Measurements from ENCODE around the gene ZNF280D.
"Not testable (repeated sequence)": the region's sequence is repeated elsewhere in the genome, so short reads cannot be mapped to it uniquely, and the experiment has no call there.

Gene ZNF280D, protein sequence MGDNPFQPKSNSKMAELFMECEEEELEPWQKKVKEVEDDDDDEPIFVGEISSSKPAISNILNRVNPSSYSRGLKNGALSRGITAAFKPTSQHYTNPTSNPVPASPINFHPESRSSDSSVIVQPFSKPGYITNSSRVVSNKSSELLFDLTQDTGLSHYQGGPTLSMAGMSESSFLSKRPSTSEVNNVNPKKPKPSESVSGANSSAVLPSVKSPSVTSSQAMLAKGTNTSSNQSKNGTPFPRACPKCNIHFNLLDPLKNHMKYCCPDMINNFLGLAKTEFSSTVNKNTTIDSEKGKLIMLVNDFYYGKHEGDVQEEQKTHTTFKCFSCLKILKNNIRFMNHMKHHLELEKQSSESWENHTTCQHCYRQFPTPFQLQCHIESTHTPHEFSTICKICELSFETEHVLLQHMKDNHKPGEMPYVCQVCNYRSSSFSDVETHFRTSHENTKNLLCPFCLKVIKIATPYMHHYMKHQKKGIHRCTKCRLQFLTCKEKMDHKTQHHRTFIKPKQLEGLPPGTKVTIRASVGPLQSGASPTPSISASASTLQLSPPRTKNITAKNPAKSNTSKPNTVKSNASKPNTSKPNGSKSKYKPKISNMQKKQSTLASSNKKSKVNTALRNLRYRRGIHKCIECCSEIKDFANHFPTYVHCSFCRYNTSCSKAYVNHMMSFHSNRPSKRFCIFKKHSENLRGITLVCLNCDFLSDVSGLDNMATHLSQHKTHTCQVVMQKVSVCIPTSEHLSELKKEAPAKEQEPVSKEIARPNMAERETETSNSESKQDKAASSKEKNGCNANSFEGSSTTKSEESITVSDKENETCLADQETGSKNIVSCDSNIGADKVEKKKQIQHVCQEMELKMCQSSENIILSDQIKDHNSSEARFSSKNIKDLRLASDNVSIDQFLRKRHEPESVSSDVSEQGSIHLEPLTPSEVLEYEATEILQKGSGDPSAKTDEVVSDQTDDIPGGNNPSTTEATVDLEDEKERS

DNA sequence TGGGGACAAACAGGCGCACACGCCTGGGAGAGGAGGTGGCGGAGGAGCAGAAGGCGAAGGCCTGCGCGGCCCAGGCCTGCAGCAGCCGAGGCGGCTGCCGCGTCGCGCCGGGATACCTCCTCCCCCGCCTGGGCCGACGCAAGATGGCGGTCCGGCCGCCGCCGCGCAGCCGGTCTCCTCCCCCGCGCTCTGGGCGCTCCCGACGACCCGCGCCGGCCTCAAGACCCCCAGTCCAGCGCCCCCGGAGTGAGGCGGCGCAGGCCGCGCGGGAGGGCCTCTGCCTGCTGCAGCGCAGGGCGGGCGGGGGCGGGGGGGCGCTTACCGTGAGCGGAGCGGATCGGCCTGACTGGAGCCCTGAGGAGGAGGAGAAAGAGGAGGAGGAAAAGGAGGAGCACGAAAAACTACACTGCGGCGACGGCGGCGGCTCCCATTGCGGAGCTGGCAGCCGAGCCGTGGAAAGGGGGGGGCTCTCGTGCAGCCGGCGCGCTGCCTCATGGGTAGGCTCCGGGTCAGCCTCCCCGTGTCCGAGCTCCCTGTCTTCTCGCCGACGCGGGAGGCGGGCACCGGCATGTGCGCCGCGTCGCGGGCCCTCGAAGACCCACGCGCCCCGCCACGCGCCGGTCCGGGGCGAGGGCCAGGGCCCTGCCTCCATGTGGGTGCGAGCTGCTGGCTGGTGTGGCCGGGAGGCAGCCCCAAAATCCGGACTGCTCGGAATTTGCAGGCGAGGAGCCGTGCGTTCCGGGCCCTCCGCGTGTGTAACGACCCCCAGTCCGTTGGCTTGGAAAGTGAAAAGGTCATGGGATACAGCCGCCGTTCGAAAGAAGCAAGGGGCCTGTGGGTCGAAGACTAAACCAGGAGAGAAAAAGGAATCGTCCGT is at the start of gene ZNF280D:
Gene ZNF280D, minus strand, starts transcription at position 374 of the 877 bp plus-strand sequence. CDS start 26,400 bp downstream, outside the sequence.
- peak; percentile 11 for DNase-seq

DNA sequence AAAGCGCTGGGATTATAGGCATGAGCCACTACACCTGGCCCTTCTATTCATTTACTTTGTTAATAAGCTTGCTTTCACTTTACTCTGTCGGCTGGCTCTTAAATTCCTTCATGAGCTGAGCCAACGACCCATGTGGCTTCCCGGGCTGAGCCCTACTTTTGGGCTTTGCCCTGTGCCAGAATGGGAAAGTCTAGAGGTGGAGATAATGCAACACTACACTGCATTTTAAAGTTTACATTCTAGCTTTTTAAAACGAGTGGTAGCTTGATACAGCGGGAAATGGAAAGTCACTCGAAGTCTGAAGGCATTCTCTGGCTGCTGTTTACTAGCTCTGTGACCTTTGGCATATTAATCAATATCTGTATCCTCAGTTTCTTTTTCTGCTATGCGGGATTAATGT is 49.0 kb upstream of the ZNF280D start:
- no peak for DNase-seq

DNA sequence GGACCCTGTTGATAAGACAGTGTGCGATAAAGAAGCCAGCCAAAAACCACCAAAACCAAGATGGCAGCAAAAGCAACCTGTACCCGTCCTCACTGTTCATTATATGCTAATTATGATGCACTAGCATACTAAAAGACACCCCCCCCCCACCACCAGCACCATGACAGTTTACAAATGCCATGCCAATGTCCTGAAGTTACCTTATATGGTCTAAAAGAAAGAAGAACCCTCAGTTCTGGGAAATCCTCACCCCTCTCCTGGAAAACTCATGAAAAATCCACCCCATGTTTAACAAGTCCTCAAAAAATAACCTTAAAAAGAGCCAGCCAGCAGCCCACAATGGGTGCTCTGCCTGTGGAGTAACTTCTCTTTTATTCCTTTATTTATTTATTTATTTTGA is 48.4 kb upstream of the ZNF280D start:
- no peak for DNase-seq

DNA sequence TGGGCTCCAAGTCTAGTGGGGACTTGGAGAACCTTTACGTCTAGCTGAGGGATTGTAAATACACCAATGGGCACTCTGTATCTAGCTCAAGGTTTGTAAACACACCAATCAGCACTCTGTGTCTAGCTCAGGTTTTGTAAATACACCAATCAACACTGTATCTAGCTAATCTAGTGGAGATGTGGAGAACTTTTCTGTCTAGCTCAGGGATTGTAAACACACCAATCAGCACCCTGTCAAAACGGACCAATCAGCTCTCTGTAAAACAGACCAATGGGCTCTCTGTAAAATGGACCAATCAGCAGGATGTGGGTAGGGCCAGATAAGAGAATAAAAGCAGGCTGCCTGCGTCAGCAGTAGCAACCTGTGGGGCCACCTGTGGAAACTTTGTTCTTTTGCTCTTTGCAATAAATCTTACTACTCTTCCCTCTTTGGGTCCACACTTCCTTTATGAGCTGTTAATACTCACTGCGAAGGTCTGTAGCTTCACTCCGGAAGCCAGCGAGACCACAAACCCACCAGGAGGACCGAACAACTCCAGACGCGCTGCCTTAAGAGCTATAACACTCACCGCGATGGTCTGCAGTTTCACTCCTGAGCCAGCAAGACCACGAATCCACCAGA is 46.9 kb upstream of the ZNF280D start:
- not testable (repeated sequence) for DNase-seq

DNA sequence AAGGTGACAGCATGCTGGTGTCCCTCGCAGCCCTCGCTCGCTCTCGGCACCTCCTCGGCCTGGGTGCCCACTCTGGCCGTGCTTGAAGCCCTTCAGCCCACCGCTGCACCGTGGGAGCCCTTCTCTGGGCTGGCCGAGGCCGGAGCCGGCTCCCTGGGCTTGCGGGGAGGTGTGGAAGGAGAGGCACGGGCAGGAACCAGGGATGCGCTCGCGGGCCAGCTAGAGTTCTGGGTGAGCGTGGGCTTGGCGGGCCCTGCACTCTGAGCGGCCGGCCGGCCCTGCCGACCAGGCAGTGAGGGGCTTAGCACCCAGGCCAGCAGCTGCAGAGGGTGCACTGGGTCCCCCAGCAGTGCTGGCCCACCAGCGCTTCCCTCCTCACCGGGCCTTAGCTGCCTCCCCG is 46.1 kb upstream of the ZNF280D start:
- DNase-seq: not testable (repeated sequence)

DNA sequence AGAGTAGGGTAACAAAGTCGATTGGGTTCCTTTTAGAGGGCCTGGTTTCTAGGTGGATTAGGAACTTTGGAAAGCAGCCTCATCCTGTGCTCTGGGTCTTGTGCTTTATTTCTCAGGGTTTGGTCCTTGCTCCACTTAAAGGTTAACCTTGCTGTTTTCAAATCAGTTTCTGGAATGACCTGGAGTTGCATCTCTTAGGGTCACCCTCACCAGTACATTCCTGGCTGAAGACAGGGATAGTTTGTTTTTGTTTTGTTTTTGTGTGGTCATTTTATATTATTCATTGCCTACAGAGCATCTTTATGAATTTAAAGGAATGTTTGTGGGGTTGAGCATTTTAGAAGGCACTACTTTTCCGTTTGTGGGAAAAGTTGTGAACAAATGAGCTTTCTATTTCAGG is 45.5 kb upstream of the ZNF280D start:
- no peak for DNase-seq

DNA sequence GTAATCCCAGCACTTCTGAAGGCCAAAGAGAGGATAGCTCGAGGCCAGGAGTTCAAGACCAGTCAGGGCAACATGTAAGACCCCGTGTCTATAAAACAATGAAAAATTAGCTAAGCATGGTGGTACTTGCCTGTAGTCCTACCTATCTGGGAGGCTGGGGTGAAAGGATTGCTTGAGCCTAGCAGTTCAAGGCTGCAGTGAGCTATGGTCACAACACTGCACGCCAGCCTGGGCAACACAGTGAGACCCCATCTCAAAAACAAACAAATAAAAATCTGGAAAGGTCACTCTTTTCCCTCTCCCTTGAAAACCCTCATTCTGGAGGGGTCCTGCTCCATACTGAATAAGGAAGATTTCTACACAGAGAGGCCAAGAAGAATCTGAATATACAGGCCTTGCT is 43.5 kb upstream of the ZNF280D start:
- DNase-seq: no peak

DNA sequence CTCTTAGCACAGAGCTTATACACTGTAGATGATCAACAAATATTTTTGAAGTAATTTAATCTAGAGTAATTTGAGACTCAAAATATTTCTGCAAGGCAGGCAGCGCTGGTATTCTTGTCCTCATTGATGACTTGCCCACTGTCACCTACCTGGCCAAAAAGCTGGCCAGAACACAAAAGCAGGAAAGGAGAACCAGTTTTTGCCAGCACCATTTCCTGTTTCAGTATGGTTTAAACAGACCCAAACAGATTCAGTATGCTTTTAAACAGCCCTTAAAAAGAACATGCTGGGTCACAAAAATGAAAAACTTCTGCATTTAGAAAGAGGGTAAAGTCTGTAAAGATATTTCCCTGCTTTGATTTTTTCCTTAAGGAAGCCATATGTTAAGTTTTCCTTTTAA is 42.3 kb upstream of the ZNF280D start:
- no peak for DNase-seq

DNA sequence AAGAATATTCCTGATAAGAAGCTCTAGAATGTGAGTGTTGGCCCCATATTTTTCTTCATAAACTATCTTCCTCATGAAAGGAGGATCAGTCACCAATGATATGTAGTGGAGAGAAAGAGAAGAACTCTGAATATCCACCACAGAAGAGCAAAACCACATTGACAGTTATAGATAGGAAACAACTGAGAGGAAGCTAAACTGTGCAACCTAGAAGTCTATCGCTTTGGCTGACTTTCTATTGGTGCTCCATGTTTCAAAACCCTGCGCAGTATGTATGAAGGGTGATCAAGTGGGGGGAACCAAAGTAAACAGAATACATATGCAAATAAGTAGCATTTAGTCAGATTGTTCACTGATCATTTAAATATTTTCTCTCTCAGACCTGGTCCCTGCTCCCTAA is 41.0 kb upstream of the ZNF280D start:
- DNase-seq: no peak

DNA sequence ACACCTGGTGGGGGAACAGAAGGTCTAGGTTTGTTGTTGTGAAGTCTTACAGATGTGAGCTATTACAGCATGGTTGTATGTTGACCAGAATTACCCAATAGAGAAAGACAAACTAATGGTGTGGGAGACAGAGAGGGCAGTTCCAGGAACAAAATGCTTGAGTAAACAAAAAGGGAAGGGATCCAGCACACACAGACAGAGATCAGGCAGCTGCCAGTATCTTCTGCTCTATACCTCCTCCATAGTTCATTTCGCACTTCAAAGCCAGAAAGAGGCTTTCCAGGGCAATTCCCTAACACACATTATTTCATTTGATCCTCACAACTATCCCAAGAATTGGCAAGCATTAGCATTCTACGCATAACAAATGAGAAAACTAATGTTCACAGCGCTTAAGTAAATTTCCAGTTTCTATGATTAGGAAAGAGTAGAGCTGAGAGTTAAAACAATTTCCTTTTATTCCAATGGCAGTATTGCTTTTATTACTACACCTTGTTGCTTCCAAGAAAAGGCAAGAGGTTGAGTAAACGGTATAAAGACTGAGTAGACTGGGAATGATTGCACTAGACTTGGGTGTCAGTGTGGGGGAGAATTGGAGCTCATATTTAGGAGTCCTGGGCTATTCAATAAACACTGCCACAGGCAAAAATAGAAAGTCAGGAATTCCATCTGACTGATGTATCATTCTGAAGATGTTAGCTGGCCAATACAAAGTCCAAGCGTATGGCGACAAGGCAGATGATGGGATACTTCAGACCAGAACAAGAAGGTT is 39.7 kb upstream of the ZNF280D start:
- DNase-seq: no peak

DNA sequence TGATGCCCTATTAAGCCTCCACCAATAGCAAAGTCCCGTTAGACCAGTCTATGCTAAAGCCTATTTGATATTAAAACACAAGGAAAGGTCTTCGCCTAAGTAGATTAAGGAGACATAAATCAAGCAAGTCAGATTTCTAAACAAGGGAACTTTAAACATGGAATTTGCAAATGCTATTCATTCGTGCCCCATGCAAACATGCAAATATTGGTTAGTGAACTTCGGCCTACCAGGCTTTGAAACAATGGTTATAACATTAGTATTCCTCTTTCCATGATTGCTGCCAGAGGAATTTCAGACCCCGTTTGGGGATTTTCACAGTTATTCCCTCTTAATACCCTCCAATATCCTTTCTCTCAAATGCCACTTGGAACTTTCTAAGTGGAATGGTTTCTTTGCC is 36.9 kb upstream of the ZNF280D start:
- no peak for DNase-seq

DNA sequence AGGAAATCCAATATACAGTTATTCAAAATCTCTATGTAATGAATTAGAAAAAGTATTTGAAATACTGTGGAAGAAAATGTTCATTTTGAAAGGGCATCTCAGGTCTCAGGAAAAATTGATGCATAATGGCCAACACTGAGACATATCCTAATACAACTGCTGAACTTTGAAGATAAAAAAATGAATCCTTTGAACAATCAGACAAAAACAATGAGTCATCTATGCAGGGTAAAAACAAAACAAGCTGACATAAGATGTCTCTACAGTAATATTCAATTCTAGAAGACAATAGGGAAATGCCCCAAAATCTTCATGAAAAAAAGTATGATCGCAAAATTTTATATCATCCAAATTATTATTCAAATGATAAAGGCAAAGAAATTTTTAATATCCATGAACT is 34.0 kb upstream of the ZNF280D start:
- DNase-seq: no peak

DNA sequence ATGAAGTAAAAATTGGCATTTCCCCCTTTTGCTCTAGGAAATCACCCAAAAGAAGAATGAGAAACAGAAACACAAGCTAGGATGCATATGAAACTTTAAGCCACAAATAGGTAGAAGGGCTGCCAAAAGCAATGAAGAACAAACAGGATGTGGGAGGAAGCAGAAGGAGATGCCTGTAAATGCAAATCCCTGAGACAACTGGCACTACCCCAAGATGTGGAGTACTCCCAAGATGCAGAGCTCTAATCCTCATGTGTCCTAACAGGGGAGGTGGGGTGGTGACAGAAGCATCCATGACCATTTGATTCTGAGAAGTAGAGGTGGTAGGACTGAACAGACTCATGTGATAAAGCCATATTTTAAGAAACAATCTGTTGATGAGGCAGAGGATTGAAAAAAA is 31.9 kb upstream of the ZNF280D start:
- no peak for DNase-seq

DNA sequence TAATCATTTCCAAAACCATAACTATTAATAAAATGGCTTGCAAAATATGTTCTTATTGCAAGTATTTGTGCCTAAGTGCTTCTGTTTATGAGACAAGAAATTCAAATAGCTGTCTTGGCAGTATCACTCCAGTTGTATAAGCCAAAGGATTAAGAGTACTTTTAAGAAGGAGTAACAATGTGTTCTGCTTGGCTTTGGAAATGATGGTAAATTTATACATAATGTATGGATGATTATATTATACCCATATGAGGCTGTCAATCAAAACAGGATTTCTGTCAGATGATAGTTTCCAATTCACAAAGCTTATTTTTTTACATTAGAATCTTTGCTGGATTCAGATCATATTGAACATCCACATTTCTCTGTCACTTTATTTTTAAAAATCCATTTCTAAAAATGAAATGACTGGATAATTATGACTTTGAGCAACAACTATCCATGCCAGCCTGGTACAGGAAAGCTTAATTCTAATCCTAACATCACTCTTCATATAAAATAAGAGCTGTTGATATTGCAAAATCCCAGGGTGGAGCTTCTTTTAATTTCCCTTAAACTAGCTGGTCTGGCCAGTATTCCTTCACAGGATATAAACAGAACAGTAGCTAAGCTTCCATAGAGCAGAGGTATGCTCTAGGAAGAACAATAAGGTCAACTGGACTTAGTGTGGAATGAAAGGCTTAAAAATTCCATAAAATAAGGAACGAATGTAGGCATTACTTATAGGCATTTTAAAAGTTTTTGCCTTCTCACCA is 30.0 kb upstream of the ZNF280D start:
- no peak for DNase-seq

DNA sequence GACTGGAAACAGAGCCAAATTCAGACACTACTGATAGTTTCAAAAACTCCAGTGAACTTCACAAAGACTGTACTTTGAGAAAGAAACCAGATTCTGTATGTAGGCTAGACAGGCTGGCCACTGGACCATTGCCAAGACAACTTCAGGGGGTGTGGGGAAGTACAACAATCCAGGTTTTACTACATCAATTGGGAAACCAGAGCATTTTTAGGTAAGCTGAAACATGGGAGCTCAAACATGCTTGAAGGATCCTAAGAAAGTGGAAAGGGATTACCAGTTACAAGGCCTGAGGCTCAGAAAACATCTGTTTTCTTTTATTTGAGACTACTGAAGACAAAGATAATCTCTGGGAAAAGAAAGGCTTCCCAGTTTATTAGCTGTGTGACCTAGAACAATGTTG is 26.9 kb upstream of the ZNF280D start:
- DNase-seq: no peak

DNA sequence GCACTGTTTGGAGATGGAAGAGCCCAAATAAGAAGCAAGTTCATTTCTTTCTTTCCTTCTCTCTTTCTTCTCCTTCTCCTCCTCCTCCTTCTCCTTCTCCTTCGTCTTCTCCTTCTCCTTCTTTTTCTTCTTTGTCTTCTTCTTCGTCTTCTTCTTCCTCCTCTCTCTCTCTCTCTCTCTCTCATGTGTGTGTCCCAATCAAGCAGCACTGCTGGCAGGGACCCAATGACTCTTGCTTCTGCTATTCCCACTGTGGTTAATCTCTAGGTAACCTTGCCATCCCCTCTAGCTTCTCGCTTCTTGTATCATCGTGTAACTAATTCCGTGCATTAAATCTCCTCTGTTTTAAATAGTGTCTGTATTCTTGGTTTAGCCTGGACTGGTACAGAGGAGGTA is 26.1 kb upstream of the ZNF280D start:
- no peak for DNase-seq

DNA sequence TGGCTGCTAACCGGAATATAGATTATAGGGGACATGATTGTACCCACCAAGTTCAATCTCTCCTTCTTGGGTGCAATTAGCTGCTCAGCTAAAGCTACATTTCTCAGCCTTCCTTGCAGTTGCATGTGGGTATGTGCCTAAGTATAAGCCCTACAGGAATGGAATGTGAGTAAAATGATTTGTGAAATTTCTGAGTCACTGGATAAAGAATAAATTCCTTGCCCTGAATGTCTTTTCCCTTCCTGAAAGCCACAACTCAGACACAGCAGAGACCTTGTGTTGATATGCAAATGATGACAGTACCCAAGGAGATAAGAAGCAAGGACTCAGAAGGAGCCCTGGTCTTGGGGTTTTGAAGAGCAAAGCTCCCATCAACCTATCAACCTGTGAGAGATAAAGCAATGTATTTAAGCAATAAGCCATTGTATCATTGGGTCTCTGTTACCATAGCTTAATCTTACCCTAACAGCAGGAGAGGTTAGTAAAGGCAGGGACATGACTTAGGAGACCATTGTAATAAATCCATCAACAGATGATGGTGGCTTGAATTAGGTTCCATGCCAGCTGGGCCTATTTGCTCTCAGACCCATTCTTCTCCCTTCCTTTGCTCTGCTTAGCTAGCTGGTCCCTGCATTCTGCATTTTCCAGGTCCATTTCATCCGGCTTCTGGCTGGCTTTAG is 25.6 kb upstream of the ZNF280D start:
- DNase-seq: no peak

DNA sequence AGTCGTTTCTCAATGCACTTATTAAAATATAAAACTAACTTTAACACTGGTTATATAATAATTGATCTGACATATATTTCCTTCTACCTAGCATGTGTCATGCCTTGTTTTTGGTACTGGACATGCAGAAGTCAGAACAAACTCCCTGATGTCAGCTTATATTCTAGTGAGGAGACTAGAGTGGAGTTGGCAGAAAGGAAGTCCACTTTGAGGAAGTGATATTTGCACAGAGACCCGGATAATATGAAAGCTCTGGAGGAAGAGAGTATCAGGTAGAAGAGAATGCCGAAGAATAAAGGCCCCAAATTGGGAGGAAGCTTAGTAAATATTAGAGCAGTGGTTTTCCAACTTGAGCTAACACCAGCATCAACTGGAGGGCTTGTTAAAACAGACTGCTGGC is 24.6 kb upstream of the ZNF280D start:
- no peak for DNase-seq

DNA sequence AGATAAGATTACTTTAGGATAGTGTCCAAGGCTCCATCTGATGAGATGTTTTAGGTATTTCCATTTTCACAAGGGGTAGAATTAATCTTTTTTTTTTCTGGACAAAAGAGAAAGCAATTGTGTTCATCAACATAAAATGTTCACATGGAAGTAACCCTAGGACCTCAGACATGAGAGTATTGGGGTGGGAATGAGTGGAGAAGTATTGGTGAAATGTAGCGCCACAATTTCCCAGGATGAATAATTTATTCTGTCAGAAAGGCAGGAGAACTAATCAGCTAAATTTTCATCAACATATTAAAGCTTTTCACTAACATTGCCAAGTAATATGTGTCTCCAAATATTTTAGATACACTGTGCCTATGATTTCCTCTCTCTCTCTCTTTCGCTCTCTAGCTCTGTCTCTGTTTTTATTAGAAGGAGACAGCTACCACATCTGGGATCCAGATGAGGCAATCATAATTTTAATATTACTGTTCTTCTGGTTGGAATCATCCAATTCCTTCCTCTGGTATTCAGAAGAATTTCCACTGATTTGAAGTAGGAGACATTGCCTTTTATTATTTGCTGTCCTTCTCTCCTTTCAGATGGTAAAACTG is 21.6 kb upstream of the ZNF280D start:
- DNase-seq: no peak

DNA sequence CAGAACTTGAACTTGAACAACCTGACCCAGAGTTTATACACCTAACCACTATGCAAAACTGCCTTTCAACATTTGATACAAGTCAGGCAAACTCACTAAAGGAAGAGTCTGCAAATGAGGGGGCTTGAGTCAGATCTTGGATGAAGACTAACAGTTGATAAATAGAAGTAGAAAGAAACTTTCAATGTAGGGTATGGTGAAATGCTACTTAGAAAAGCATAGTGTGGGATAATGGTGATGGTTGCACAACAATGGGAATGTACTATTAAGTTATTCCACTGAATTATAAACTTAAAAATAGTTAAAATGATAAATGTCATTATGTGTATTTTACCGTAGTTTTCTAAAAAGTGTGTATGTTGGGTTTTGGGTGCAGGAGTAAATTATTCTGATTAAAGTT is 19.7 kb upstream of the ZNF280D start:
- no peak for DNase-seq
